Measurements from ENCODE around the gene NOS3. TPM values are rescaled to one million over a fixed set of nuclear protein-coding genes. Genes with fewer than 3 reads are reported as not detected.

NOS3 gene
- total and polyA plus RNA-seq, 2 of the 13 experiments (the other 11 are each of a cell fraction or from before 2014, with no cell fraction given) = 3.7 to 7.5 TPM

GRCh38 chr7:151062399-151063211, 71.8 kb downstream of the NOS3 start (continued):
- no peak for TF ChIP-seq GLMP (CRISPR knock-in tag; IDR thresholded peaks at IDR 0.05; ENCODE audit: borderline replicate concordance)
- TF ChIP-seq RAD51 (IDR thresholded peaks at IDR 0.05; ENCODE audit: borderline replicate concordance) = peak; percentile 97
- TF ChIP-seq ZNF350 (CRISPR knock-in tag; IDR thresholded peaks at IDR 0.05; ENCODE audit: borderline replicate concordance, low read depth) = peak; percentile 82; the same call in 1 of the 2 replicates
- peak; percentile 40 for TF ChIP-seq UBTF (CRISPR knock-in tag; IDR thresholded peaks at IDR 0.05)
- TF ChIP-seq HNRNPK (IDR thresholded peaks at IDR 0.05; ENCODE audit: low read depth, low read length, poor library complexity, severe bottlenecking) = peak; percentile 48
- TF ChIP-seq EED (CRISPR knock-in tag; IDR thresholded peaks at IDR 0.05) = no peak
- peak; percentile 58; the same call in 1 of the 2 replicates for TF ChIP-seq ZBTB7B (CRISPR knock-in tag; IDR thresholded peaks at IDR 0.05)
- TF ChIP-seq LCORL (IDR thresholded peaks at IDR 0.05) = no peak
- TF ChIP-seq LCORL (CRISPR knock-in tag; IDR thresholded peaks at IDR 0.05) = peak; percentile 62
- no peak for TF ChIP-seq ZNF703 (CRISPR knock-in tag; IDR thresholded peaks at IDR 0.05; ENCODE audit: borderline replicate concordance)
- peak; percentile 39; the same call in 1 of the 2 replicates for TF ChIP-seq ZFP36L1 (CRISPR knock-in tag; IDR thresholded peaks at IDR 0.05)
- TF ChIP-seq CEBPB (IDR thresholded peaks at IDR 0.05; ENCODE audit: borderline replicate concordance, low read depth, low read length) = no peak
- 0 out of 2 replicates have a peak, but pooled peaks have one; percentile 76 for TF ChIP-seq ZNF607 (CRISPR knock-in tag; IDR thresholded peaks at IDR 0.05; ENCODE audit: borderline replicate concordance)
- TF ChIP-seq SAP130 (CRISPR knock-in tag; IDR thresholded peaks at IDR 0.05; ENCODE audit: low read depth) = peak; percentile 82
- no peak for TF ChIP-seq ZNF235 (CRISPR knock-in tag; IDR thresholded peaks at IDR 0.05; ENCODE audit: borderline replicate concordance)
- TF ChIP-seq ZNF570 (CRISPR knock-in tag; IDR thresholded peaks at IDR 0.05; ENCODE audit: borderline replicate concordance) = no peak
- peak; percentile 91 for TF ChIP-seq MLX (CRISPR knock-in tag; IDR thresholded peaks at IDR 0.05)
- peak; percentile 81 for TF ChIP-seq ZNF883 (CRISPR knock-in tag; IDR thresholded peaks at IDR 0.05; ENCODE audit: not compliant biosample characterization)
- TF ChIP-seq ZNF773 (CRISPR knock-in tag; IDR thresholded peaks at IDR 0.05; ENCODE audit: borderline replicate concordance) = no peak
- peak; percentile 69; the same call in 1 of the 2 replicates for TF ChIP-seq ZNF784 (CRISPR knock-in tag; IDR thresholded peaks at IDR 0.05; ENCODE audit: borderline replicate concordance)
- no peak for TF ChIP-seq ZNF562 (CRISPR knock-in tag; IDR thresholded peaks at IDR 0.05; ENCODE audit: borderline replicate concordance)
- peak; percentile 53; the same call in 1 of the 2 replicates for TF ChIP-seq KMT2A (CRISPR knock-in tag; IDR thresholded peaks at IDR 0.05)
- TF ChIP-seq NFE2L2 (IDR thresholded peaks at IDR 0.05; ENCODE audit: low read length) = no peak
